NCI-H460 (cell line): Measurements from ENCODE around the gene NDUFAF4. TPM values are rescaled to one million over a fixed set of nuclear protein-coding genes. Genes with fewer than 3 reads are reported as not detected.
"Not testable (repeated sequence)": the region's sequence is repeated elsewhere in the genome, so short reads cannot be mapped to it uniquely, and the experiment has no call there.

Experiments
- DNase-seq: peaks from one replicate; pipeline ENCODE4 v3.0.0-alpha.2; 2016; ENCODE audit warnings: low read depth; ENCODE audit errors: extremely low read depth
- total RNA-seq: library from RNA; depleted of rRNA; stranded (reverse); fragments of >200 nt; shearing (Covaris generic); gene quantifications from 2 replicates; pipeline ENCODE4 v1.2.3, GENCODE V29; 2014

NDUFAF4 gene
- total RNA-seq, 1 experiment from 2014 or later: 116 TPM

GRCh38 chr6:96899451-96899998 is 1.8 kb upstream of the NDUFAF4 start:
- DNase-seq: no peak

GRCh38 chr6:96899019-96899418 is 1.3 kb upstream of the NDUFAF4 start:
- peak; percentile 54 for DNase-seq

- DNase-seq: peak; percentile 28
Measured at GRCh38 chr6:96898241-96898851, 655 bp upstream of the NDUFAF4 start.

GRCh38 chr6:96889146-96889545 is 8.5 kb downstream of the NDUFAF4 start:
- DNase-seq: no peak

- DNase-seq: no peak
Measured at GRCh38 chr6:96888745-96889144, 8.9 kb downstream of the NDUFAF4 start.

GRCh38 chr6:96886519-96886918 is 11.2 kb downstream of the NDUFAF4 start:
- no peak for DNase-seq

- DNase-seq: not testable (repeated sequence)
Measured at GRCh38 chr6:96885187-96885631, 12.5 kb downstream of the NDUFAF4 start.

GRCh38 chr6:96878143-96878542 is 19.5 kb downstream of the NDUFAF4 start:
- DNase-seq: no peak

- no peak for DNase-seq
Measured at GRCh38 chr6:96876886-96877545, 20.7 kb downstream of the NDUFAF4 start.

- no peak for DNase-seq
Measured at GRCh38 chr6:96872976-96873375, 24.7 kb downstream of the NDUFAF4 start.

- no peak for DNase-seq
Measured at GRCh38 chr6:96865055-96865405, 32.7 kb downstream of the NDUFAF4 start.

GRCh38 chr6:96864216-96865054 is 33.3 kb downstream of the NDUFAF4 start:
- DNase-seq: no peak

- DNase-seq: no peak
Measured at GRCh38 chr6:96862560-96862959, 35.1 kb downstream of the NDUFAF4 start.

GRCh38 chr6:96861588-96861987 is 36.1 kb downstream of the NDUFAF4 start:
- no peak for DNase-seq

GRCh38 chr6:96856856-96857255 is 40.8 kb downstream of the NDUFAF4 start:
- no peak for DNase-seq

- DNase-seq: no peak
Measured at GRCh38 chr6:96853083-96853482, 44.6 kb downstream of the NDUFAF4 start.

- DNase-seq: no peak
Measured at GRCh38 chr6:96852605-96853004, 45.1 kb downstream of the NDUFAF4 start.

- no peak for DNase-seq
Measured at GRCh38 chr6:96851858-96852257, 45.8 kb downstream of the NDUFAF4 start.

- DNase-seq: no peak
Measured at GRCh38 chr6:96849615-96850014, 48.1 kb downstream of the NDUFAF4 start.

- DNase-seq: no peak
Measured at GRCh38 chr6:96844530-96844929, 53.2 kb downstream of the NDUFAF4 start.

GRCh38 chr6:96841345-96841744 is 56.3 kb downstream of the NDUFAF4 start:
- no peak for DNase-seq
